T1000 (cell line): ENCODE measurements around the gene SCN8A.
"Not testable (repeated sequence)": the region's sequence is repeated elsewhere in the genome, so short reads cannot be mapped to it uniquely, and the experiment has no call there.

Source experiments
- DNase-seq: peaks from one replicate; lab custom pipeline; 2025; ENCODE audit warnings: mixed read lengths; lab: John Stamatoyannopoulos, UW

The SCN8A gene

DNA sequence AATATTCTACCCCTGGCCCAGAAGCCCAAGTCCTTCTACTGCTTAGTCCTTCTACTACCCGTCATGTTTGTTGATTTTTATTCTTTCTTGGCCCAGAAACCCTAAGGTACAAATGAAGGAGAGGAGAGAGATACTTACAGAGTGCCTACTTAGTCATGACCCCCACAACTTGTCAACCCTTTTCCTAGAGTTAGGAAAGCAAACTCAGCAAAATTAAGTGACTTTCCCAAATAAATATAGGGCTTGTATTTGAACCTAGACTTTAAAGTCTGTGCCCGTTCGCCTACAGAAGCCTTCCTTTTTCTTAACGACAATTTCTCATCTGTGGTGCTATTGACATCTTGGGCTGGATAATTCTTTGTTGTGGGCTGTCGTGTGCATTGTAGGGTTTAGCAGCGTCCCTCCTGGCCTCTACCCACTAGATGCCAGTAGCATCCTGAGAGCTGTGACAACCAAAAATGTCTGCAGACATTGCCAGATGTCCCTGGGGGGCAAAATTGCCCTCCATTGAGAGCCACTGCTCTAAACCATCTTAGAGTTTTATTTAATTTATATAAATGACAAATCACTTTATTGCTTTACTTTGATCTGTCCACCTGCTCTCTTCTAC lies 175.1 kb downstream of the SCN8A start:
- no peak for DNase-seq

DNA sequence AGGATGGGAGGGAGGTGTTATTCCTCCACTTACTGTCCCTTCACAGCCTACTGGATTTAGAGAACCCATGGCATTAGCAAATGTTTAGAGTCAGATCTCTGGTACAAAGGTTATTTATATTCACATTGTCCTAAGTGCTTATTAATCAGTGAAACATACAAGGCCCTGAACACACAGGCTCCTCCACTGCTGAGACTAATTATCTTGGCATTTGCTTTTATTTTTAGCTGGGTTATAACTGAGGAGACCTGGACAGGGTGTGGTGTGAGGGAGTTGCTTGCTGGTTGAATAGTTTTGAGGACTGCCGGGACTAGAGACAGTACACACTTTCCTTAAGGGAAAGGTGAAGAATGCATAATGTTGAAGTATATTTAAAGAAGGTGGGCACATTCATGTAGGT lies 180.0 kb downstream of the SCN8A start:
- DNase-seq, result no peak

DNA sequence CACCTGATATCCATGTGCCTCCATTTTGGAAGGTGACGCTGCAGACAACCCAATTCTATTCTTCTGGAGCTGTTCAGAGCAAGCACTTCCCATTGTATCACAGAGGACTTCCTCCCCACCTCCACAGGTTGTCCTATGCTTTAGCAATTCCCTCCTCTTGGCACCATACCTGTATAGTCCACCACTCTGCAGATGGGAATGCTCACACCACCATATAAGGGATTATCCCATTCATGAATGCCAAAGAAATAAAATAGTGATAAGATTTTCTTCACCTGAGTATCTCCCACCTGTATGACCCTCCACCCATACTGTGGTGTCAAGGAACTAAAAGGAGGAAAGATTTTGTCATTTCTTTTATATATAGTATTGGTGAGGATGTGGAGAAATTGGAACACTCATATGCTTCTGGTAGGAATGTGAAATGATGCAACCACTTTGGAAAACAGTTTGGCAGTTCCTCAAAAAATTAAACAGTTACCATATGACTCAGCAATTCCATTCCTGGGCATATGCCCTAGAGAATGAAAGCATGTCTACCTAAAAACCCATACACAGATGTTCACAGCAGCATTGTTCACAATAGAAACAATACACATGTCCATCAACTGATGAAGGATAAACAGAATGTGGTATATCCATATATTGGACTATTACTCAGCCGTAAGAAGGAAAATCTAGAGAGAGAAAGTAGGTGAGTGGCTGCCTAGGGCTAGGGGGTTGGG lies 182.3 kb downstream of the SCN8A start:
- no peak for DNase-seq

DNA sequence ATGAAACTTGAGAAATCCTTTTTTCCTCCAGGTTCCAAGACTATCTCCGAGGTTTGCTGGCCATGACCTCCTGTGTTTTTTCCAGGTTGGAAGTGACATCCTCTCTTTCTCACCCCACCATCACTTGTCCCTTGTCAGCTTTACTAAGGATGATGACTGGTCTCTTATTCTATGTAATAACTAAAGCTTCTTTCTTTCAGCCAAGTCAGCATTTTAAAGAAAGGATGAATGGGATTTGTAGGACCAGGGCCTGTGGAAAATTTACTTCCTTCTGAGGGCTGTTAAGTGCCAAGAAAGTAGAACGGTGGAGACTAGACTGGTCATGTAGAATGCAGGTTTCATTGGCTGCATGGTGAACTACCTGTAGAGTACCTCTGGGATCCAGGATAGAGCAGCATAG lies 183.9 kb downstream of the SCN8A start:
- no peak for DNase-seq

DNA sequence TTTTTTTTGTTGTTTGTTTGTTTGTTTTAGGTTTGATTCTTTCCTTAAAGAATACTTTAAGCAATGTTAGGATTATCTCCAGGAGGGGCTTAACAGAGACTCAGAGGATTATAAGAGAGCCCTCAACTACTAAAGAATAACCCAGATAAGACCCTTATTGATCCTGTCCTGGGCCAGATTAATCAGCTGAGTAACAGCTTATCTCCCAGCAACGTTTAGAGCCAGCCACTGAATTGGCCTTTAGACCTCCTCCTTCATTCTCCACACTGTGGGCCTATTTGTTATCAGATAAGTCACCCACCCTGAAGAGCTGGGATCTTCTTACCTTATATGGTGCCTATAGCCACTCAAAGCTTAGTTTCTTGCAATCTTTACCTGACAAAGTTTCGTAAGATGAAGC lies 186.4 kb downstream of the SCN8A start:
- DNase-seq, result no peak

DNA sequence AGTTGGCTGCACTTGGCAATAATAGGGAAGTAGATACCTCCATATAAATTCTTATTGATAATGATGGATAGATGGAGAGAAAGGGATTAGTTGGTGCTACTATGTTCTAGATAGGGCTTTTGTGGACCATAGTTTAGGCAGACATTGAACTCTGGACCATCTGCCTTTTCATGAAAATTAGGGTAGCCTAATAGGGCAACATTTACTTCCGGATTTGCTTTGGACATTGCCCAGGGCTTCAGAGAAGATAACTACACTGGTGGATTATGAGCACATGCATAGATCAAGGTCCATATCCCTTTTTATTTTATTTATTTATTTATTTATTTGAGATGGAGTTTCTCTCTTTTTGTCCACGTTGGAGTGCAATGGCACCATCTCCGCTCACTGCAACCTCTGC lies 186.9 kb downstream of the SCN8A start:
- DNase-seq, result no peak

DNA sequence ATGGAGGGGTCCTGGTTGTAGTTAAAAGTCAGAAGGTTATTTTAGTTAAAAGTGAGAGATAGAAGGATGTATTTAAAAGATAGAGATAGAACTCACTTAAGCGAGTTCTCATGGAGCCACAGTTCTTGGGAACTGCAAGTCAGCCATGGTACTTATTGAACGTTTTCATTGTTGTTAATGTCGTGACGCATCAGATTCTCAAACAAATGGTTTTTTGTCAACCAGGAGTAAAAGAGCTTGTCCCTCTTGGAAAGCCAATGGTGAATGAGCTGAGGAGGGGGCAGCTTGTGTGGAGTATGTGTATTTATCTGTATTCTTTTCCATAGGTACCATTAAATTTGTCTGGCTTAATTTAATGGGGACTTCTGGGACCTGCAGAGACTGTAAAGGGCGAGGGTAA lies 188.8 kb downstream of the SCN8A start:
- DNase-seq, result no peak

DNA sequence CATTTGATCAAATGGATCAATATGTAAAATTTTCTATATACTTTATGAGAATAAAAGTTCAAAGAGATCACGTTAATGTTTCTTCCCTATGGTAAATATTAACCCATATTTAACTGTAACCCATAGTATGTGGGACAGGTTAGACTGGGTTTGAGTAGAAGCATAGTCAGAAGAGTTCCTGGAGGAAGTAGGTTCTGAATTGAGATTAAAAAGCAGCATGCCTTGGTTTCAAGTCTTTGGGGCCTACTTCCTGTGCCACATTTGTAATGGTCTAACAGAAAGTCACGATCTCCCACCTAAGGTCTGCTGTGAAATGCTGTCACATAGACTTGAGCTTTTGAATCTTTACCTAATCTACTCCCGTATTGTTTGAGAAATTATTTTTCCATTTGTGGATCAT lies 193.7 kb downstream of the SCN8A start:
- no peak for DNase-seq

DNA sequence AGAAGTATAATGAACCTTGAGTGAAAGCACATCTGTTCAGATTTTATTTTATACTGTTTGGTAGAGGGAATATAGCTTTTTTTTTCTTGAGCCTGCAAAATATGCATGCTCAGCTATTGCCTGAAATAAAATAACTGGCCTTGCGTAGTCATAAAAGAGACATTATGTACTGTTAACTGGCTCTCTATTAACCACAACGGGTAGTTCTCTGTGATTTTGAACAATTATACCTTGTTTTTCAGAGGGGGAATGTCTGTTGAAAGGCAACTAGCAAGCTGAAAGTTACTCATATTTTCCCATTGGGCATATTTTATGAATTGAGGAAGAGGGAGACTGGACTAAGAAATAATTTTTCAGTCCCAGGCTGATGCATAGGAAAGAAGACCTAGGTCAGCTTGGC lies 194.9 kb downstream of the SCN8A start:
- no peak for DNase-seq

DNA sequence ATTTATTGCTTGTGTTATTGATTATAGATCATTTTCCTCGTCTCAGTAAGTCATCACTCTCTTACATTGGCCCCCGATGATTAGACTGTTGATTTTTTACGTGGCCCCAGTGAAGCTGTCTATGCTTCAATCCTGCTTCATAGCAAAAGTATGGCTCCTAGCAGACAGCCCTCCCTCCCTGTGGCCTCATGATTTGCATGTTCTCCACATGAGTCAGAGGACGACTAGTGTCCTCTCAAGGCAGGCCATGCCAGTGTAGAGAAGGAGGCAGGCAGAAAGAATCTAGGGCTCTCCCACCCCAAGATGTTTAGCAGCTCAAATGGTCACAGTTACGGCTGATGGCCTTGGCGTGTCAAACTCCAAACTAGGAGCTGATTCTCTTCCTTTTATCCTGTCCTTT lies 197.8 kb downstream of the SCN8A start:
- no peak for DNase-seq

DNA sequence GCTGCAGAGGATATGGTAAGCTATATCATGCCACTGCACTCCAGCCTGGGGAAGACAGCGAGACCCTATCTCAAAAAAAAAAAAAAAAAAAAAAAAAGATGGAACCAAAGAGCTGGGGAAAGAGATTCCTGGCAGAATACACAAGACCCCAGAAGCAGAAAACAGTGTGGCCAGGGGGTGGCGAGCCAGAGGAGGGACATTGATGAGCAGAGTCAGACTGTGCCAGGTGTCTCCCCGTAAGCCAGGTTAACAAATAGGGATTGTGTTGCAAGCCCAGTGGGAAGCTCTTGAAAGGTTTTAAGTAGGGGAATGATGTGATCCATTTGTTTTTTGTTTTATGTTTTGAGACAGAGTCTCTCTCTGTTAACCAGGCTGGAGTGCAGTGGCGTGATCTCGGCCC lies 201.4 kb downstream of the SCN8A start:
- DNase-seq, result no peak

DNA sequence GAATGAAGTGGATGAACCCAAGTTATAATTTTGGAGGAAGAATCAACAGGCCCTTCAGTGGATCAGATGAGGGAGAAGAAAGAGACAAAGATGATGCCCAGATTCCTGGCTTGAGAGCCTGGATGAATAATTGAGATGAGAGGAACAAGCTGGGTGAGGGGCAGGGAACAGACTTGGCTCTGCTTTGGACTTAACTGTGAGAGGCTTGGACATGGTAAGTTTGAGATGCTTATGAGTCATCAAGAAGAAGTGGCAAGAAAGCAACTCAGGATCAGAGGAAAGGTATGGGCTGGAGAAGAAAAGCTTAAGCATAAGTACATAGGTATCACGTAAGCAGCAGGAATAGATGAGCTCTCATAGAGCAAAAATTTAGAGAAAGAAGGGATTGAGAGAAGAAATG lies 202.2 kb downstream of the SCN8A start:
- no peak for DNase-seq

DNA sequence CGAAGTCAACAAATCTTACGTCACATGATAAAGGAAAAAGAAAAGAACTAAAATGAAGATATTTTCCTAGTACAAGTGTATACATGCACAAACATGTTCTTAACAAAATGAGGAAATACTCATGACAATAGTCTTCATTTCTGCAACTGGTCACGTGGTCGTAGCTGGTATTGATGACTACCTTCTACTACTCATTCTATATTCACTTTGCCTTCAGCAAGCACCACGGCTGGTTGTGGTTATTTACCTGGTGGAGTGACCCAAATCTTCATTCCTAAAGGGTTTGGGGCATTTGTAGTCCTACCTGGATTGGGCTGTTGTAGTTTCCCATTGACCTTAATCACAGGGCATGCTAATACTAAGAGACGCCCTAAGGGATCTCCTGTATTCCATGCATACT lies 206.3 kb downstream of the SCN8A start:
- DNase-seq, result no peak

DNA sequence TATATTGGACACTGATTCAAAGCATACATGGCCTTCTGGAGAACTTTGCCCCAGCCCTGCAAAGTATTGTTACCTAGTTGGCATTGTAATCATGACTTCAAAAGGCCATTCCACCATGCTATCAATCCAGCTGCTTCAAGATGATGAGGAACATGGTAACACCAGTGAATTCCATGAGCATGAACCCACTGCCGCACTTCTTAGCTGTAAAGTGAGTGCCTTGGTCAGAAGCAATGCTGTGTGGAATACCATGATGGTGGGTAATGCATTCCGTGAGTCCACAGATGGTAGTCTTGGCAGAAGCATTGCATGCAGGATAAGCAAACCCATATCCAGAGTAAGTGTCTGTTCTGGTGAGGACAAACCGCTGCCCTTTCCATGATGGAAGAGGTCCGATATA lies 207.0 kb downstream of the SCN8A start:
- DNase-seq, result not testable (repeated sequence)

DNA sequence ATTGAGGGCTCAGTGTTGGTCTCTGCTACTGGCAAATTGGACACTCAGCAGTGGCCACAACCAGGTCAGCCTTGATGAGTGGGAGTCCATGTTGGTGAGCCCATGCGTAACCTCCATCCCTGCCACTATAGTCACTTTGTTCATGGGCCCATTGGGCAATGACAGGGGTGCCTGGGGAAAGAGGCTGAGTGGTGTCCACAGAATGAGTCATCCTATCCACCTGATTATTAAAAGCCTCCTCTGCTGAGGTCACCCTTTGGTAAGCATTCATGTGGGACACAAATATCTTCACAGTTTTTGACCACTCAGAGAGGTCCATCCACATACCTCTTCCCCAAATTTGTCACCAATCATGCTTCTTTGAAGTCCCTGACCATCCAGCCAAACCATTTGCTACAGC lies 207.5 kb downstream of the SCN8A start:
- DNase-seq, result no peak

DNA sequence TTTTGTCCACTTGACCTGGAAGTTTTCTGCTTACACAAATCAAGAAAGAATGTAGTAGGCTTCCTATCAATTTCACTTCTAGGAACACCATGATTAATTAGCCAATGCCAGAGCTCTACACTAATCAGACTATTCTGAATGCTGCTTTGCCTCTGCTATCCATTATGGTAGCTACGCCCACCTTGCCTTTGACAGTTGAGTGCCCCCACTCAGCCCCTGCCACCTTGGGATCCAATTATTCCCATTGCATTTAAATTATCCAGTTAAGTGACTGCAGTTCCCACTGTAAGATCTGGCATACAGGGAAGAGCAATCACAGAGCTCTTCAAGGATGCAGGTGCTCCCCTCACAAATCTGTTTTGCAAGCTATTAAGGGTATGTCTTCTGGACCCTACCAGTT lies 210.0 kb downstream of the SCN8A start:
- DNase-seq, result no peak

DNA sequence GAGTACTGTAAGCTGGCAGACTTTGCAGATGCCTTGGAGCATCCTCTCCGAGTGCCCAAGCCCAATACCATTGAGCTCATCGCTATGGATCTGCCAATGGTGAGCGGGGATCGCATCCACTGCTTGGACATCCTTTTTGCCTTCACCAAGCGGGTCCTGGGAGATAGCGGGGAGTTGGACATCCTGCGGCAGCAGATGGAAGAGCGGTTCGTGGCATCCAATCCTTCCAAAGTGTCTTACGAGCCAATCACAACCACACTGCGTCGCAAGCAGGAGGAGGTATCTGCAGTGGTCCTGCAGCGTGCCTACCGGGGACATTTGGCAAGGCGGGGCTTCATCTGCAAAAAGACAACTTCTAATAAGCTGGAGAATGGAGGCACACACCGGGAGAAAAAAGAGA lies 215.9 kb downstream of the SCN8A start:
- no peak for DNase-seq

DNA sequence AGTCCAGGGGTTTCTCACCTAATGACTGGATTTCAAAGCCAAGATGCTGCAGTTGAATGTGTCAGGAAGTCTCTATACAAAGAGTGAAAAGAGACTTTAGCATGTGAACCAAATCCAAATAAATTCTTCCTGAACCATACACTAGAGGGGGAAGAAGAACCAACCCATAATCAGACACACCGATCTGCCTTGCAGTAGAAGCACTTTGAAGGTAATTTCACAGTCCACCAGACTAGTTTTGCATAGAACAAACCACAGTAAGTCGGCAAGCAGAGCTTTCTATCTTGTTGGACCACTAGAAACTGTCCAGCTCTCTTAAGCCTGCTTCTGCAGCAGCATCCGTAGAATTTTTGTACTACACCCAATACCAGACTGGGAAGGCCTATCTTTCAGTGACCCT lies 218.2 kb downstream of the SCN8A start:
- DNase-seq, result no peak

DNA sequence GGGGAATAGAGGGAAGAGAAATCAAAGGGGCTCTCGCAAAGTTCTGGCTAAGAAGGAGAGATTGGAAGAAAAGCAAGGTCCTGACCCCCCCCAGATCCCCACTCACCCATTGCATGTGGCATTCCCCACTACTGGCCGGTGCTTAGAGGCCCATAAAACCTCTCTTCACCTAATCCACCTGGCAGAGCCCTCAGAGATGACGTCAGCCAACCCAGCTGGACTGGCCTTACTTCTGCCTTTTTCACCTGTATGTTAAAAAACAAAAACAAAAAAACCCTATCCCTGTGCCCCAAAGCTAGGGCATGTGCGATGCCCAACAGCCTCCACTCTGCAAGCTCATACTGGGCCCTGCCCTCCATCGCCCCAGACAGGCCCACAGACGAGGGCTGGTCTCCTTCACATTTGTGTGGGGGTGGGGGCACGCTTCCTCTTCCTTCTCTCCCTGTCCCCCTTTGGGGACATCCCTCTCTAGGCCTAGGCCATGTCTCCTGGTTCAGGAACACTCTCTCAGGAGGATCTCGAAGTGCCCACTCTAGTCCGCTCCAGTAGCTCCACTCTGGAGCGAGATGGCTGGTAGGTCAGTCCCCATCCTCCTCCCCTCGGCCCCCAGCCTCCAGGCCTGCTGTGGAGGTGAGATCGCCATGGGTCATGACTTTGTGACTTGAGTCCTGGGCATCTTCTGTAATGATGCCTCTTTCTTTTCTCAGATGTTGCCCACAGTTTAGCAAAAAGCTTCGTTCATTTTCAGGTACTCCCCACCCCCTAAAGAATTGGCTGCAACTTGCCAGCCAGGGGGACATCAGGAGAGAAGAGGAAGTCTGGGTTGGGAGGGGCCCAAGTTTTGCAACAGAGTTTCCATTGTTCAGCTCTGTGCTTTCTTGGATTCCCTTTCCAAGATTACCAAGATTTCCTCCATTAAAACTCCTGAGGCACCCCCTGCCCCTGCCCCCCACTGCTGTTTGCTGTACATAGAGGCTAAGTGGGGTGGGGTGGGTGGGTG lies 220.5 kb downstream of the SCN8A start:
- DNase-seq, result no peak

DNA sequence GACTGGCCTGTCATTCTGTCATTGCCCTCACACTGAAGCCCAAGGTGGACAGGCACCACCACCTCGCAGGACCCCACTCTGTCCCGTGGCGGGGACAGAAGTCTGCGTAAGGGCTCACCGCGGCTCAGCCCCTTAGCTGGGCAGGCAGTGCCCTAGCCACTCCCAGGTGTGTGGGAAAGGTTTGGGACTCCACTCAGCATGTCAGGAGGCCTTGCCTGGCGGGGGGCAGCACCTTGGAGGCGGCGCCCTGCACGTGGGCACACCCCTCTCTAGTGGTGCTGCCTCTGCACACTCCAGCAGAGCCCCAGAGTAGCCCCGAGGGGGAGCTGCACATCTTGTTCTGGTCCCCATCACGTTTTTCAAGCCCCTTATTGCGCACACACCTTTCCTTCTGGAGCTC lies 221.8 kb downstream of the SCN8A start:
- no peak for DNase-seq

DNA sequence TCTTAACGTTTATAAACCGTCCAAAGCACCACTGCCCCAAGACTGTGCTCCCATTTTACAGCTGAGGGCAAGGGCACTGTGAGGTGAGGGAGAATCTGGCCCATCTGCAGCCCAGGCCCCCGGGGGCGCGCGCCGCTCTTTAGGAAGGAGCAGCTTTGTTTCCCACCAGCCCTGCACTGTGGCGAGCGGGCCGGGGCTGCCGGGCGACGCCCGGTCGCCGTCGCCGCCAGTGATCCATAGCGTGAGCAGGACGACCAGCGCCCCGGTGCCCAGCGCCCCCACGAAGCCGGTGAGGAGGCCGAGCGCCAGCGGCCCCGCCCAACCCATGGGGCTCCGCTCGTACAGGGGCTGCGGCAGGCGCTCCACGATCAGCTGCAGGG lies 222.9 kb downstream of the SCN8A start:
- DNase-seq, result no peak

DNA sequence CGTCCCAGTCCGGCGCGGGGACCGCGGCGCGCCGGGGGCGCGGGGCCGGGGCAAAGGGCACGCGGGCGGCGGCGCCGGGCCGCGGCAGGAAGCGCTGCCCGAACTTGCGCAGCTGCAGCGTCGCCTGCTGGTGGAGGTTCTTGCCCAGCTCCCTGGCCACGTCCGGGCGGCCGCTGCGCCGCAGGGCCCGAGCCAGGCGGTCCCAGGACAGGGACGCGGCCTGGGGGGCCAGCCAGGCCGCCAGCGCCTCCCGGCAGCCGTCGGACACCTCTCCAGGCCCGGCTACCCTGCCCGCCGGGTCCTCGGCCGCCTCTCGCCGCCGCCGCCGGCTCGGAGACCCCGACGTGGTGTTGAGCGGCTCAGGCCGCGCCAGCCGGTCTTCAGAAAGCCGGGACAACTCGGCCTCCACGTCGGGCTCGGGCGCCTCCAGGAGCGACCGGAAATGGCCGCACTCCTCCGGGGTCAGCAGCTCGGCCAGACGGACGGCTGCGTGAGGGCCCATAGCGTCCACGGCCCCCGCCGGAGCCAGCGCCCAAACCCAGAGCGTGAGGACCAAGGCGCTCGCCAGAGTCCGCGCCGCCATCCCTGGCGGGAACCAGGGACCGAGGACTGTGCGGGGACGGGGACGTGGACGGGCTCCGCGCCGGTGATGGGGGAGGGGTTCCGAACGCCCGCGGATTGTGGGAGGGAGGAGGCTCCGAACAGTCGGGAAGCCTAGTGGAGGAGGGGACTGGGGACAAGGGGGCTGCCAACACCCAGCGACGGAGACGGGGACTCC lies 223.5 kb downstream of the SCN8A start:
- no peak for DNase-seq
